Breast epithelium (tissue), 3 donors: Measurements from ENCODE around the gene SNAI3.

Source experiments
- POLR2A ChIP-seq: fragments of 450-650 bp; IDR thresholded peaks from one replicate; pipeline ENCODE4 v1.6.1; 2016; ENCODE audit warnings: antibody characterized with exemption, mild to moderate bottlenecking, moderate library complexity
- POLR2AphosphoS5 ChIP-seq, 3 donors: sonication (generic); formaldehyde crosslinking; IDR thresholded peaks; one replicate each; pipeline ENCODE4 v1.6.1; 2017; ENCODE audit warnings: antibody characterized with exemption in 3 of 3
- TF ChIP-seq, protein P1 (sequence below), 3 donors: fragments of 450-650 bp; IDR thresholded peaks; one replicate each; pipeline ENCODE4 v1.5.1; 2016 to 2017; ENCODE audit warnings: antibody characterized with exemption in 3 of 3, mild to moderate bottlenecking in 3 of 3, moderate library complexity in 3 of 3

- TF ChIP-seq, protein P1, sequence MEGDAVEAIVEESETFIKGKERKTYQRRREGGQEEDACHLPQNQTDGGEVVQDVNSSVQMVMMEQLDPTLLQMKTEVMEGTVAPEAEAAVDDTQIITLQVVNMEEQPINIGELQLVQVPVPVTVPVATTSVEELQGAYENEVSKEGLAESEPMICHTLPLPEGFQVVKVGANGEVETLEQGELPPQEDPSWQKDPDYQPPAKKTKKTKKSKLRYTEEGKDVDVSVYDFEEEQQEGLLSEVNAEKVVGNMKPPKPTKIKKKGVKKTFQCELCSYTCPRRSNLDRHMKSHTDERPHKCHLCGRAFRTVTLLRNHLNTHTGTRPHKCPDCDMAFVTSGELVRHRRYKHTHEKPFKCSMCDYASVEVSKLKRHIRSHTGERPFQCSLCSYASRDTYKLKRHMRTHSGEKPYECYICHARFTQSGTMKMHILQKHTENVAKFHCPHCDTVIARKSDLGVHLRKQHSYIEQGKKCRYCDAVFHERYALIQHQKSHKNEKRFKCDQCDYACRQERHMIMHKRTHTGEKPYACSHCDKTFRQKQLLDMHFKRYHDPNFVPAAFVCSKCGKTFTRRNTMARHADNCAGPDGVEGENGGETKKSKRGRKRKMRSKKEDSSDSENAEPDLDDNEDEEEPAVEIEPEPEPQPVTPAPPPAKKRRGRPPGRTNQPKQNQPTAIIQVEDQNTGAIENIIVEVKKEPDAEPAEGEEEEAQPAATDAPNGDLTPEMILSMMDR (IDR thresholded peaks at IDR 0.05) = no peak
- no peak for TF ChIP-seq POLR2A
- no peak for TF ChIP-seq POLR2AphosphoS5 (IDR thresholded peaks at IDR 0.05)
Measured at GRCh38 chr16:88686062-88686438, 257 bp downstream of the SNAI3 start.
